Thoracic aorta (tissue), 2 donors: ENCODE measurements around the gene NAE1. TPM values are rescaled to one million over a fixed set of nuclear protein-coding genes. Genes with fewer than 3 reads are reported as not detected.

Experiments
- ATAC-seq: fragments of 150-250 bp; one replicate; pipeline ENCODE4 v1.8.0; 2017; ENCODE audit warnings: low read depth; ENCODE audit not compliant: insufficient number of reproducible peaks, low FRiP score
- DNase-seq: peaks from one replicate; pipeline ENCODE4 v3.0.0-alpha.2; 2020; ENCODE audit warnings: low spot score
- H3K27ac ChIP-seq, 2 donors: fragments of 200-600 bp; sonication (generic); 1 replicate in 1 of 2; 2 replicates in 1 of 2; pipeline ENCODE4 v1.5.1; 2016; ENCODE audit warnings: mild to moderate bottlenecking in 2 of 2, moderate library complexity in 2 of 2
- H3K27me3 ChIP-seq: fragments of 200-600 bp; sonication (generic); replicated peaks from 2 replicates; pipeline ENCODE4 v1.6.0; 2016; ENCODE audit warnings: mild to moderate bottlenecking; ENCODE audit not compliant: insufficient read depth
- H3K36me3 ChIP-seq: fragments of 200-600 bp; sonication (generic); one replicate; pipeline ENCODE4 v1.5.1; 2016
- H3K4me1 ChIP-seq, 2 donors: fragments of 200-600 bp; sonication (generic); 1 replicate in 1 of 2; 2 replicates in 1 of 2; pipeline versions ENCODE4 v1.5.1 to v1.6.0; 2016; ENCODE audit warnings: low read depth in 2 of 2, mild to moderate bottlenecking in 1 of 2; ENCODE audit not compliant: control insufficient read depth in 1 of 2
- H3K4me3 ChIP-seq: fragments of 200-600 bp; sonication (generic); 2 replicates; pipeline ENCODE4 v1.5.1; 2016; ENCODE audit warnings: mild to moderate bottlenecking
- H3K9me3 ChIP-seq: fragments of 200-600 bp; sonication (generic); 2 replicates; pipeline ENCODE4 v1.5.1; 2016
- total RNA-seq, 2 donors: library from RNA; depleted of rRNA; stranded (reverse); fragments of >200 nt; gene quantifications; one replicate each; pipeline versions ENCODE4 v1.1.0 to v1.2.3, GENCODE V29; 2016
- TF ChIP-seq, protein P1 (sequence below): fragments of 200-600 bp; sonication (generic); IDR thresholded peaks from one replicate; pipeline ENCODE4 v1.5.1; 2019; ENCODE audit warnings: antibody characterized with exemption

NAE1 gene
- total RNA-seq, 2 donors from 2014 or later = 29.6 to 48.0 TPM

DNA sequence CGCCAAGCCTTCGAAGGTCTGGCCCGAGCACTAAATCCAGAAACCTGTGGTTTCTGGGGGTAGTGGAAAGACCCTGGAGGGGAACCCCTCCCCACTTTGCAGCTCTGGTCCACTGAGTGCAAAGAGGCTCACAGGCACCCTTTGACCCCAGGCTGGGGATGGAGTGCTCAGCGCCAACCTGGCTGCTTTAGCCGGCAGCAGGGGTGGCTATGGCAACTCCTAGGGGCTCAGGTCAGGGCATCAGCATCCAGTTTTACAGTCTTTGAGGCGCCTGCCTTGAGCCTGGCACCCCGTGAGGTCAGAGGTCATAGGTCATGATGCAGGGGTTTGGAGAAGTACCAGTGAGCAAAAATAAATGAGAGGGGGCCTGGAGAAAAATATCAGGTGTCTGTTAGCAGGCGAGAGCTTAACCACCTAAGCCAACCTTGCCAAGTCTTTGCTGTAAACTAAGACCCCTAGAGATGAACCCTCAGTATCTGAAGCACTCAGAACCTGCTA, 31.3 kb upstream of the NAE1 start:
- Histone ChIP-seq H3K4me1 (no peaks in the 10 kb centered on the region), H3K4me3 (no peak overlapping the region), H3K27me3 (no peaks in the 10 kb centered on the region), H3K9me3 (no peaks in the 10 kb centered on the region), H3K36me3 (no peaks in the 10 kb centered on the region), H3K27ac (no peak overlapping the region)
- TF ChIP-seq, protein P1, sequence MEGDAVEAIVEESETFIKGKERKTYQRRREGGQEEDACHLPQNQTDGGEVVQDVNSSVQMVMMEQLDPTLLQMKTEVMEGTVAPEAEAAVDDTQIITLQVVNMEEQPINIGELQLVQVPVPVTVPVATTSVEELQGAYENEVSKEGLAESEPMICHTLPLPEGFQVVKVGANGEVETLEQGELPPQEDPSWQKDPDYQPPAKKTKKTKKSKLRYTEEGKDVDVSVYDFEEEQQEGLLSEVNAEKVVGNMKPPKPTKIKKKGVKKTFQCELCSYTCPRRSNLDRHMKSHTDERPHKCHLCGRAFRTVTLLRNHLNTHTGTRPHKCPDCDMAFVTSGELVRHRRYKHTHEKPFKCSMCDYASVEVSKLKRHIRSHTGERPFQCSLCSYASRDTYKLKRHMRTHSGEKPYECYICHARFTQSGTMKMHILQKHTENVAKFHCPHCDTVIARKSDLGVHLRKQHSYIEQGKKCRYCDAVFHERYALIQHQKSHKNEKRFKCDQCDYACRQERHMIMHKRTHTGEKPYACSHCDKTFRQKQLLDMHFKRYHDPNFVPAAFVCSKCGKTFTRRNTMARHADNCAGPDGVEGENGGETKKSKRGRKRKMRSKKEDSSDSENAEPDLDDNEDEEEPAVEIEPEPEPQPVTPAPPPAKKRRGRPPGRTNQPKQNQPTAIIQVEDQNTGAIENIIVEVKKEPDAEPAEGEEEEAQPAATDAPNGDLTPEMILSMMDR = no peak
- DNase-seq = no peak
- ATAC-seq = no peak

DNA sequence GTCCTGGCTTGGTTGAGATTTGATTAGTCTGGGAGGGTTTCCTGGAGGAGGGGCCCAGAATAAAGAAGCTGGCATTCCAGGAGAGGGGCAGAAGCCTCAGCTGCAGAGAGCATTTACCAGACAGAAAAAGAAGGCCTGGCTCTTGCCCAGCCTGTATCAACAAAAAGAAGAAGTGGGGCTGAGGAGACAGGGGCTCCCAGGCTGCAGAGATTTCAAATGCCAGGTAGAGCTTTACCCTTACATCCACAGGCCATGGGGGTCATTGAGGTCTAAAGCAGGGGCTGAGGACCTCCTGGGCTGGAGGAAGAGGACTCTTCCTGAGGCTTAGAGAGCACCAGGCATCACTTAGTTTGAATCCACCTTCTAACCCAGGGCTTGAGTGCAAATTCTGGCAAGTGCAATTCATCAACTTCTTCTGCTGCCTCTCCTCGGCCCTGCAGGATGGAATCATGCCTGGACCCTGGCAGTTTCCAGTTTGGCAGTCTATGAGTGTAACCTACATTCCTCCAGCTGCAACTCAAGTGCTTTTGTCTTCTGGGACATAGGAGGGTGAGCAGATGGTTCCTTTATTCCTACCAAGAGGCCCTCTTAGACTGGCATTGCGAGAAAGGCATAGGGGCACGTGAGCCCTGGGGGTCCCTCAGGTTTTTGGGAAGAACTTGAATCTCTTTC, 28.8 kb upstream of the NAE1 start:
- ATAC-seq = no peak
- Histone ChIP-seq H3K9me3 (no peaks in the 10 kb centered on the region), H3K27me3 (no peaks in the 10 kb centered on the region), H3K27ac (no peak overlapping the region), H3K4me3 (no peak overlapping the region), H3K36me3 (no peaks in the 10 kb centered on the region), H3K4me1 (no peaks in the 10 kb centered on the region)
- TF ChIP-seq, protein P1 = no peak
- DNase-seq = no peak

DNA sequence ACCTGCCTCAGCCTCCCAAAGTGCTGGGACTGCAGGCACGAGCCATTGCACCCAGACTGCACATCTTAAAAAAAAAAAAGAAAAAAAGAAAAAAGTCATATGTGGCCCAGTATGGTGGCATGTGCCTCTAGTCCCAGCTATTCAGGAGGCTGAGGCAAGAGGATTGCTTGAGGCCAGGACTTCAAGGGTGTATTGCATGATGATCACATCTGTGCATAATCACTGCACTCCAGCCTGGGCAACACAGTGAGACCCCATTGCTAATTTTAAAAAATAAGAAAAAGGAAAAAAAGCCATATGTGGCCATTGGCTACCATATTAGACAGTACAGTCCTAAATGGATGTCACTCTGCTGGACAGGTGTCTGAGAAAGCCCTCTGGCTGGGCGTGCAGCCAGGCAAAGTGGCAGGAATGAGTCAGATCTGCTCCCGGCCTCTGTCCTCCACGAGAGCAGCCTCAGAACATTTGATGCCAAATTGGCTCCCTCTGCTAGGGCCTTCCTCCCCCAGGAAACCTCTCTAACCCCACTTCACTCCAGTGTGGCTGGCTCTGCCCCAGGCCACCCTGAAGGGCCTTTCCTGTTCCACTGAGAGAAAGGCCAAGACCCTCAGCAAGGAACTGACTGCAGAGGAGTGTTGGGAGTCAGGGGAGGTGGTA, 28.1 kb upstream of the NAE1 start:
- DNase-seq (no peak), ATAC-seq (no peak)
- no peaks in the 10 kb centered on the region for H3K27me3 ChIP-seq
- no peak overlapping the region for H3K27ac ChIP-seq
- no peaks in the 10 kb centered on the region for H3K36me3 ChIP-seq
- TF ChIP-seq, protein P1 = no peak
- no peak overlapping the region for H3K4me3 ChIP-seq
- no peaks in the 10 kb centered on the region for H3K9me3 ChIP-seq
- no peaks in the 10 kb centered on the region for H3K4me1 ChIP-seq

DNA sequence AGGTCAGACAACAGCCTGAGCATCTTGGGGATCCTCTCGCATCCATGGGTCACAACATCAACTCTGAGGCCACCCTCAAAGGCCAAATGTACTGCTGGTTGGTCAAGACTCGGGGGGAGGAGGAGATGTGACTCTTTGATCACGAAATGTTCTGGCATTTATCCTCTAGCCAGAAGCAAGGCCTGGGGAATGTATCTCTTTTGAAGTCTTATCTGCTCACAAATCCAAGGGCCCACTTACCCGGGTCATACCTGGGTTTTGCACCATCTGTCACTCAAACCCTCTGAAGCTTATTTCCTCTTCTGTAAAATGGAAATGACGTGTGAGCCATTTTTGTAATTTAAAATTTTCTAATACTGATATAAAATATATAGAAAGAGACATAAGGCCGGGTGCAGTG, 26.7 kb upstream of the NAE1 start:
- Histone ChIP-seq H3K4me1 (no peaks in the 10 kb centered on the region), H3K27ac (no peak overlapping the region), H3K36me3 (no peaks in the 10 kb centered on the region), H3K27me3 (no peaks in the 10 kb centered on the region), H3K9me3 (no peaks in the 10 kb centered on the region), H3K4me3 (no peak overlapping the region)
- ATAC-seq (no peak), DNase-seq (no peak)
- TF ChIP-seq, protein P1 = no peak

DNA sequence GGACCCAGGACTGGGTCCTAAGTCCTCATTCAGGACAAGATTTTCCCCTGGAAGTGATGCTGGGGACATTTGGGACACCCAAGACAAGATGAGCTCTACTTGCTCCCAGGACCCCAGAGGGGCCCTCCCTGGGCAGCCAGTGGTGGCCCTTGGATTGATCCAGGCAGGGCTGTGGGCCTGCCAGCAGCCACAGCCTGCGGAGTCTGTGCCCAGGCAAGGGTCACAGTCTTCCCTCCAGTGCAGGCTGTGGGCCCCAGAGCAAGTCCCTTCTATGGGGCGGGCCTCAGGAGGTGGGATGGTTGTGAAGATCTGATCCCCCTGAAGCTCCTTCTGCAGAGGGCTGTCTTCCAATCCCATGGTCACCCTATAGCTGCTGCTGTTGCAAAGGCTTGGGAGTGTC, 26.0 kb upstream of the NAE1 start:
- Histone ChIP-seq H3K9me3 (no peaks in the 10 kb centered on the region), H3K36me3 (no peaks in the 10 kb centered on the region), H3K4me1 (no peaks in the 10 kb centered on the region), H3K27ac (no peak overlapping the region), H3K4me3 (no peak overlapping the region), H3K27me3 (no peaks in the 10 kb centered on the region)
- TF ChIP-seq, protein P1 = no peak
- ATAC-seq = no peak
- no peak for DNase-seq
